GM18519 (cell line): ENCODE results near the gene MTX1.

Experiments
- ATAC-seq: cut with Tn5 transposase; IDR thresholded peaks from one replicate; pipeline ENCODE4 v1.9.1; 2021; ENCODE audit warnings: mild to moderate bottlenecking, moderate library complexity; ENCODE audit not compliant: unreplicated experiment, low FRiP score

Gene MTX1

DNA sequence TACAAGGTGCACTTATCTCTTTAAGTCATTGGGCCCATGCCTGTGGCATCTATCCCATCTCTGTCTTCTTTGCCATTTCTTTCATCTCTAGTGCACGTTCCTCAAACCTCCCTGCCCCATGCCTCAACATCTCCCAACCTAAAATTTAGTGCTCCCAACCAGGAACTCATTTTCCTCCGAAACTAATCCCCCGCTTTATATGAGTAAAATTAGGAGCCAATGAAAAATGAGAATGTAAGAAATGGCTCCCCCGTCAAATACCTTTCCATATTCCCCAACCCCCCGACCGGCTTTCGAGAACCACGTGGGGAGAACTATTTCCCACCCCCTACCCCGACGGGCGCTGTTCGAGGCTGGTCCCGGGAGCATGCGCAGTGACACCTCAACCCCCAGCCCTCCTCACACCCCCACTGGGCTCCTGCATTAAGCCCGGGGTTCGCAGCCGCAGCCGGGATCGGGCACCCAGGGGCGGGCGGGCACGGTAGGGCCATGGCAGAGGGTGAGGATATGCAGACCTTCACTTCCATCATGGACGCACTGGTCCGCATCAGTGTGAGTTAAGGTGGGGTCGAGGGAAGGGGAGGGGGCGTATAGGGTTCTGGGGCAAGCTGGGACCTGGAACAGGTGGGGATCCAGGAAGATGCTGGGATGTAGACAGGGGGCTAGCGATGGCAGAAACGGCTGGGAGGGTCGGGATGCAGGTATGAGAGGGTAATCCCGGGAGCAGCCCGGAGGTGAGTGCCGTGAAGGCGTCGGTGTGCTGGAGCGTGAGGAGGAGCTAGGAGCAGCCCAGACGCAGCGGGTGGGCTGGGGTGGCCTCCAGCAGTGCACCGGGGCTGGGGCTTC is 34.8 kb upstream of the MTX1 start, which contains the start of gene TRIM46:
TSS of gene TRIM46 (plus strand) at position 372 of the 846 bp plus-strand sequence. CDS start at position 490, 118 bp downstream.
- no peak for ATAC-seq

- no peak for ATAC-seq
Measured at GRCh38 chr1:155174324-155175280, 33.9 kb upstream of the MTX1 start.

GRCh38 chr1:155175281-155175926 is 33.1 kb upstream of the MTX1 start:
- ATAC-seq: no peak

DNA sequence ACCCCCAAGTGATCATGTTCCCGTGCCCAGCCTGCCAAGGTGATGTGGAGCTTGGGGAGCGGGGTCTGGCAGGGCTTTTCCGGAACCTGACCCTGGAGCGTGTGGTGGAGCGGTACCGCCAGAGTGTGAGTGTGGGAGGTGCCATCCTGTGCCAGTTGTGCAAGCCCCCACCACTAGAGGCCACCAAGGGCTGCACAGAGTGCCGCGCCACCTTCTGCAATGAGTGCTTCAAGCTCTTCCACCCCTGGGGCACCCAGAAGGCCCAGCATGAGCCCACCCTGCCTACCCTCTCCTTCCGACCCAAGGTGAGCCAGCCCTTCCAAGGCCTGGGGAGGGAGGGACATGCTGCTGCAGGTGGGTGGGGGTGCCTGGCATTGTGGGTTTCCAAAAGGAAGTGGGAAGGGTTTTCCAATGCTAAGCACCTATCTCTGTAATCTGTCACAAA is 32.5 kb upstream of the MTX1 start:
- no peak for ATAC-seq

DNA sequence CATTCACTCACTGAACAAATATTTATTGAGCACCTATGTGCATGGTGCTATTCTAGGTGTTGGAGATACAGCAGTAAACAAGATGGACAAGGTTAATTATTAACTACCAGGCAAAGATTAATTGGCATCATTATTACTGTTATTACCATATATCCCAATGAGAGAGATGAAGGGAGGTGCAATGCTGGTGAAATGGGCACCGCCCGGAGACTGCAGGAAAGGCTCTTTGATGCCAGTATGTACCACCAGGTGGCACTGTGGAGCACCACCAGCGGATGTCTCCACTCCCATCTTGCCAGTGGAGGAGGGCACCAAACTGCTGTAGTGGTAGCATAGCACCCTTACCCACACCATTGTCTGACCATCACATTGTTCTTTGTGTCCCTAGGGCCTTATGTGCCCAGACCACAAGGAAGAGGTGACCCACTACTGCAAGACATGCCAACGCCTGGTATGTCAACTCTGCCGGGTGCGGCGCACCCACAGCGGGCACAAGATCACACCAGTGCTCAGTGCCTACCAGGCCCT is 31.9 kb upstream of the MTX1 start:
- ATAC-seq: no peak

- no peak for ATAC-seq
Measured at GRCh38 chr1:155177192-155177917, 31.1 kb upstream of the MTX1 start.

DNA sequence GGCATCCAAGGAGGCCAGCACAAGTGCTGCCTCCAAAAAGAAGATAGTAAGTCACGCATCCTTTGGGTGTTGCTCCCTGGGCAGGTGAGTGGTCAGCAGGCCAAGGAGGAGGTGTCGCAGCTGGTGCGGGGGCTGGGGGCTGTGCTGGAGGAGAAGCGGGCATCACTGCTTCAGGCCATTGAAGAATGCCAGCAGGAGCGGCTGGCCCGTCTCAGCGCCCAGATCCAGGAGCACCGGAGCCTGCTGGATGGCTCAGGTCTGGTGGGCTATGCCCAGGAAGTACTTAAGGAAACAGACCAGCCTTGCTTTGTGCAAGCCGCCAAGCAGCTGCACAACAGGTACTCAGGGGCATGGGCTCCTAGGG is 30.6 kb upstream of the MTX1 start:
- no peak for ATAC-seq

DNA sequence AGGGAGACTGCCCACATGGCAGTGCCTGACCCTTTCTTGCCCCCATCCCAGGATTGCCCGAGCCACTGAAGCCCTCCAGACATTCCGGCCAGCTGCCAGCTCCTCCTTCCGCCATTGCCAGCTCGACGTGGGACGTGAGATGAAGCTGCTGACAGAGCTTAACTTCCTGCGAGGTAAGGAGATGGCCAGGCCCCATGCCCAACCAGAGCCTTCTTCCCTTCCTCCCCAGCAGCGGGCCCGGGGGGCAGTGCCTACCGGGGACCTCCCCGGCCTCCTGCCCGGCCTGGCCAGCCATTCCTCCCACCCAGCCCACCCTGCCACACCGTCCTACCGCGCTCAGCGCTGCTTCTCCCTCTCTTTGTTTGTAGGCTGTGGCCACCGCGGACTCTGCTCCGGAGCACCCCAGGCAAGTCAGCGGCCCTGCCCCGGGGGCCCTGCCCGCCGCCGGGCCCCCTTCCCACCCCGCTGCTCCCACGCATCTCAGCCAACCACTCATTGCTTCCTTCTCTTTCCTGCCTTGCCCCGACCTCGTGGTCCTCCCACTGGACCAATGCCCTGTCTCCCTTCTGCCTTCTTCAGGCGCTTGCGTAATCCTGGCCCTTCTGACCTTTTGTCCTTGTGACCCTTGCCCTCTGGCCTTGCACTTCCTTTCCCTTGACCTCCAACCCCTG is 29.9 kb upstream of the MTX1 start:
- no peak for ATAC-seq

GRCh38 chr1:155179112-155180031 is 29.1 kb upstream of the MTX1 start:
- no peak for ATAC-seq

- no peak for ATAC-seq
Measured at GRCh38 chr1:155181371-155182051, 27.0 kb upstream of the MTX1 start.

DNA sequence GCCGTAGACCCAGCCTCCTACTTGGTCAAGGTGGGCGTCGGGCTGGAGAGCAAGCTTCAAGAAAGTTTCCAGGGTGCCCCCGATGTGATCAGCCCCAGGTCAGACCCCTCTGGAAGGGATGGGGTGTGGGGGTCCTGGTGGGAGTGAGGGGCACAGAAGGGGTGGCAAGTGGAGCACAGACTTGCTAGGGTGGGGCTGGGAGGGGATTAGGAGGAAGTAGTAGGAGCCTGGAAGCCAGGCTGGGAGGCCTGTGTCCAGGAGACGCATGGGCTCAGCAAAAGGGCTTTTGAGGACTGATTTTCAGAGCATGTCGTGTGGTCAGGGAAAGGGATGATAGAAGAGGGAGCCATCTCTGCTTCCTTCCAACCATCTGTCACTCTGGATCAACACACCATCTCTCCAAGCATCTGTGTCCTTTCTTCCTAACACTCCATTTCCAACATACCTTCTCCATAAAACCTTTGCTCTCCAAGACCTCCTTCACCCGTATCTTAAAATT is 26.4 kb upstream of the MTX1 start:
- no peak for ATAC-seq

- ATAC-seq: no peak
Measured at GRCh38 chr1:155183775-155184221, 24.7 kb upstream of the MTX1 start.

DNA sequence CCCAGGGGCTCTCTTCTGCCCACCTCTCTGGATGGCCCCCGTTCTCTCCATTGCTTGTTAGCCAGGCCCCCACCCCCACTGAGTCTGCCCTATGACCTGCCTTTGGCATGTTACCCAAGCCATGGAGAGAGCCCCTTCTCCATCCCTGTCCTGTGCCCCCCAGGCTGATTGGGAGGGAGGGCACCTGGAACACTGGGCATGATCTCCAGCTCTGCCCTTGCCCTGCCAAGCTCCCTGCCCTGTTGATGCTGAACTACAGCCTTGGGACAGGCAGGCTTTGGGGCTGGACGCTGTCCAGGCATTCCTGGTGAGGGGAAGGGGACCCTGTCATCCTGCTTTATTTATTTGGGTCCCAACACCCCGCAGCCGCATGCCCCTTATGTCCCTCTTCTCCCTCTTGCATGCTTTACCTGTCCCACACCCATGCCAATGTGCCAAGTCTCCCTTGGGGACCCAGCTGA is 24.1 kb upstream of the MTX1 start:
- ATAC-seq: no peak

GRCh38 chr1:155184835-155185782 is 23.4 kb upstream of the MTX1 start:
- ATAC-seq: no peak

DNA sequence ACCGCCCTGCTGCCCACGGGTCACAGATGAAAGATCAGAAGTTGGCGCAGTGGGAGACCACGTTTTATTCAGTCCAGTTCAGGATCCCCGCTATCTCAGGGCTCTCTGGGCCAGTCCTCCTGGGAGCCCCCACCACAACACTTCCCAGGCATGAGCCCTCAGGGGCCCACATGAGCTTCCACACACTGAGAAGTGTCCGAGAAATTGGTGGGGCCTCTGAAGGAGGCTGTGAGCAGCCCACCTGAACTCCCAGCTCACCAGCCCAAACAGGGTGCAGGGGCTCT is 22.8 kb upstream of the MTX1 start:
- ATAC-seq: no peak

DNA sequence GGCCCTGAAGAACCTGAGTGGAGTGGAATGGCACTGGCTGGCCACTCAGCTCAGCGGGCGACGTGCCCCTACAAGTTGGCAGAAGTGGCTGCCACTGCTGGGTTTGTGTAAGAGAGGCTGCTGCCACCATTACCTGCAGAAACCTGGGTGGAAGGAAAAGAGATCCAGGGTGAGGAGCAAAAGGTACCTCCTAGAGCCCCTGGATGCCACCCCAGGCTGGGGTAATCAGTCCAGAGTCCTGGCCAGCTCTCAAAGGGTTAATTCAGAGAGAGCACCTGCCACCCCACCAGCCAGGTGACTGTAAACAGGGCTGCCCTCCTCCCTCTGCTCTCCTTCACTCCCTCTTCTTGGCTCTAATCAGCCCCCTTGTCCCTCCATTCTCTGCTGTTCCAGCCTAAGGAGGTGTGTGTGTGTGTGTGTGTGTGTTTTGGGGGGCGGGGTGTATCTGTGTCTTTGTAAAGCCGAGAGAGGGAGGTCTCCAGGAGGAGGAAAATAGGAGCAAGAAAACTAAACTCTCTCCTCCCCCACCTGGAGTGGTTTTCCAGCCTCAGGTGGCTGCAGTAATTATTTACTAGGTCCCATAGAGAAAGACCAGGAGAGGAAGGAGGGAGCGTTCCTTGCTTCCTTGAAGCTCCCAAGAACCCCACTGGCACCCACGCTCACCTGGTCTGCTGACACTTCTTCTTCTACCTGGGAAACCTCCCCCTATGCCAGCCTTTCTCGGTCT is 22.3 kb upstream of the MTX1 start:
- no peak for ATAC-seq
